CD14-positive monocyte (primary cell): Measurements from ENCODE around the gene SYTL1. TPM values are rescaled to one million over a fixed set of nuclear protein-coding genes. Genes with fewer than 3 reads are reported as not detected.

Experiments
- DNase-seq, 3 donors: peaks; one replicate each; pipeline ENCODE4 v3.0.0-alpha.2; 2011 to 2022
- H2AFZ ChIP-seq: 2 replicates; pipeline ENCODE4 v1.6.0; 2012; ENCODE audit warnings: mild to moderate bottlenecking, low read depth, low read length, inconsistent platforms; ENCODE audit not compliant: insufficient read depth, poor library complexity, severe bottlenecking
- H3K27ac ChIP-seq, 2 donors: 1 replicate in 1 of 2; 2 replicates in 1 of 2; pipeline ENCODE4 v1.5.1; 2012 to 2013; ENCODE audit warnings: low read length in 2 of 2, control low read depth in 1 of 2, inconsistent platforms in 1 of 2, low read depth in 1 of 2, mild to moderate bottlenecking in 1 of 2
- H3K27me3 ChIP-seq, 2 donors: one replicate each; pipeline versions ENCODE4 v1.6.0 to v1.6.1; 2011 to 2013; ENCODE audit warnings: low read length in 2 of 2; ENCODE audit not compliant: control insufficient read depth in 2 of 2, insufficient read depth in 2 of 2
- H3K36me3 ChIP-seq, 2 donors: replicated peaks in 1 of 2; 1 replicate in 1 of 2; 2 replicates in 1 of 2; pipeline versions ENCODE4 v1.5.1 to v1.6.1; 2012 to 2013; ENCODE audit warnings: low read length in 2 of 2, control low read depth in 1 of 2, inconsistent platforms in 1 of 2, mild to moderate bottlenecking in 1 of 2; ENCODE audit not compliant: insufficient read depth in 2 of 2, control insufficient read depth in 1 of 2
- H3K4me1 ChIP-seq, 2 donors: 1 replicate in 1 of 2; 2 replicates in 1 of 2; pipeline versions ENCODE4 v1.5.1 to v1.6.1; 2012 to 2013; ENCODE audit warnings: low read length in 2 of 2, control low read depth in 1 of 2, inconsistent platforms in 1 of 2, mild to moderate bottlenecking in 1 of 2, moderate library complexity in 1 of 2; ENCODE audit not compliant: insufficient read depth in 2 of 2, control insufficient read depth in 1 of 2
- H3K4me2 ChIP-seq: replicated peaks from 2 replicates; pipeline ENCODE3; 2012; ENCODE audit warnings: low read length, moderate library complexity, mild to moderate bottlenecking; ENCODE audit not compliant: poor library complexity, severe bottlenecking; ENCODE audit errors: extremely low read depth
- H3K4me3 ChIP-seq, 3 experiments: fragments of 200-600 bp in 1 of 3; sonication (generic) in 1 of 3; replicated peaks in 1 of 3; 1 replicate in 2 of 3; 2 replicates in 1 of 3; pipeline ENCODE4 v1.5.1; 2011 to 2013; ENCODE audit warnings: low read length in 3 of 3, mild to moderate bottlenecking in 3 of 3, control low read depth in 2 of 3, low read depth in 2 of 3, inconsistent platforms in 1 of 3, moderate library complexity in 1 of 3
- H3K79me2 ChIP-seq: 2 replicates; pipeline ENCODE4 v1.6.0; 2012; ENCODE audit warnings: mild to moderate bottlenecking, control low read depth, inconsistent platforms, low read length, moderate library complexity; ENCODE audit not compliant: insufficient read depth
- H3K9ac ChIP-seq: 2 replicates; pipeline ENCODE4 v1.6.0; 2017; ENCODE audit warnings: low read length, mild to moderate bottlenecking; ENCODE audit not compliant: insufficient read depth, poor library complexity, severe bottlenecking
- H3K9me3 ChIP-seq, 2 donors: replicated peaks in 1 of 2; 1 replicate in 1 of 2; 2 replicates in 1 of 2; pipeline versions ENCODE4 v1.5.1 to v1.6.1; 2012 to 2013; ENCODE audit warnings: low read length in 2 of 2, control low read depth in 1 of 2; ENCODE audit not compliant: control insufficient read depth in 1 of 2, insufficient read depth in 1 of 2
- H4K20me1 ChIP-seq: 2 replicates; pipeline ENCODE4 v1.6.0; 2012; ENCODE audit warnings: mild to moderate bottlenecking, low read length, control low read depth, moderate library complexity; ENCODE audit not compliant: insufficient read depth
- H3K27ac Mint-ChIP-seq, 7 donors: one replicate each; pipeline ENCODE4 v1.8.0; 2020; ENCODE audit warnings: mild to moderate bottlenecking in 7 of 7, mixed read lengths in 7 of 7, moderate library complexity in 6 of 7, inconsistent platforms in 2 of 7
- H3K27me3 Mint-ChIP-seq, 3 donors: one replicate each; pipeline ENCODE4 v1.8.0; 2021 to 2022; ENCODE audit warnings: low read depth in 3 of 3, mild to moderate bottlenecking in 3 of 3, mixed read lengths in 3 of 3, moderate library complexity in 3 of 3, inconsistent platforms in 1 of 3
- H3K36me3 Mint-ChIP-seq, 2 donors: one replicate each; pipeline ENCODE4 v1.8.0; 2020; ENCODE audit warnings: mixed read lengths in 2 of 2, inconsistent platforms in 1 of 2, mild to moderate bottlenecking in 1 of 2
- H3K4me1 Mint-ChIP-seq: one replicate; pipeline ENCODE4 v1.8.0; 2020; ENCODE audit warnings: mild to moderate bottlenecking, mixed read lengths
- H3K4me3 Mint-ChIP-seq, 2 donors: one replicate each; pipeline ENCODE4 v1.8.0; 2020; ENCODE audit warnings: mild to moderate bottlenecking in 2 of 2, mixed read lengths in 2 of 2, moderate library complexity in 1 of 2
- H3K9me3 Mint-ChIP-seq, 7 donors: one replicate each; pipeline ENCODE4 v1.8.0; 2020 to 2022; ENCODE audit warnings: mixed read lengths in 7 of 7, mild to moderate bottlenecking in 6 of 7, moderate library complexity in 6 of 7, inconsistent platforms in 2 of 7
- CTCF ChIP-seq: fragments of 200-600 bp; IDR thresholded peaks from one replicate; pipeline ENCODE4 v1.8.0; 2022; ENCODE audit warnings: antibody characterized with exemption, mild to moderate bottlenecking
- WGBS: methylation state at CpG from one replicate; pipeline ENCODE4 v1.1.5; 2013; ENCODE audit warnings: missing lambda C conversion rate; ENCODE audit not compliant: insufficient coverage; 5-methylcytosine and 5-hydroxymethylcytosine counted together
- intact Hi-C, 2 donors: fragments of 100-400 bp; cut with micrococcal nuclease; formaldehyde crosslinking; loops; one replicate each; pipeline versions ENCODE4 v1.15.0 to v1.15.1; 2023
- polyA minus RNA-seq: library from RNA; depleted of rRNA, polyadenylated mRNA; stranded (reverse); fragments of >200 nt; gene quantifications from 2 replicates; pipeline ENCODE4 v1.2.3, GENCODE V29; 2012
- polyA plus RNA-seq, 3 donors: library from polyadenylated mRNA; depleted of rRNA in 1 of 3; unstranded in 2 of 3; stranded (reverse) in 1 of 3; fragments of 300-500 nt in 2 of 3; fragments of >200 nt in 1 of 3; fragmentation: Illumina TruSeq in 2 of 3; gene quantifications; 1 replicate in 2 of 3; 2 replicates in 1 of 3; pipeline ENCODE4 v1.2.3, GENCODE V29; 2012 to 2021
- total RNA-seq, 12 experiments: library from RNA in 1 of 12; stranded (reverse) in 1 of 12; fragments of 120-200 nt in 1 of 12; gene quantifications; one replicate each; pipeline ENCODE4 v1.2.4 and lab custom pipeline; 2013 to 2026; ENCODE audit warnings: mixed read lengths in 6 of 12, inconsistent platforms in 1 of 12

SYTL1 gene, protein sequence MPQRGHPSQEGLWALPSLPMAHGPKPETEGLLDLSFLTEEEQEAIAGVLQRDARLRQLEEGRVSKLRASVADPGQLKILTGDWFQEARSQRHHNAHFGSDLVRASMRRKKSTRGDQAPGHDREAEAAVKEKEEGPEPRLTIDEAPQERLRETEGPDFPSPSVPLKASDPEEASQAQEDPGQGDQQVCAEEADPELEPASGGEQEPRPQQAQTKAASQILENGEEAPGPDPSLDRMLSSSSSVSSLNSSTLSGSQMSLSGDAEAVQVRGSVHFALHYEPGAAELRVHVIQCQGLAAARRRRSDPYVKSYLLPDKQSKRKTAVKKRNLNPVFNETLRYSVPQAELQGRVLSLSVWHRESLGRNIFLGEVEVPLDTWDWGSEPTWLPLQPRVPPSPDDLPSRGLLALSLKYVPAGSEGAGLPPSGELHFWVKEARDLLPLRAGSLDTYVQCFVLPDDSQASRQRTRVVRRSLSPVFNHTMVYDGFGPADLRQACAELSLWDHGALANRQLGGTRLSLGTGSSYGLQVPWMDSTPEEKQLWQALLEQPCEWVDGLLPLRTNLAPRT
- 53.4 TPM for total RNA-seq (2013)
- 10 to 100 TPM; 26.9 to 95.8 (median 44.6) TPM for polyA plus RNA-seq
- polyA minus RNA-seq = 22.6 and 31.3 TPM in 2 replicates
- total RNA-seq (lab: John Stamatoyannopoulos, UW) = 4.8 to 38.8 (median 31.0) reads per million in 11 experiments

DNA sequence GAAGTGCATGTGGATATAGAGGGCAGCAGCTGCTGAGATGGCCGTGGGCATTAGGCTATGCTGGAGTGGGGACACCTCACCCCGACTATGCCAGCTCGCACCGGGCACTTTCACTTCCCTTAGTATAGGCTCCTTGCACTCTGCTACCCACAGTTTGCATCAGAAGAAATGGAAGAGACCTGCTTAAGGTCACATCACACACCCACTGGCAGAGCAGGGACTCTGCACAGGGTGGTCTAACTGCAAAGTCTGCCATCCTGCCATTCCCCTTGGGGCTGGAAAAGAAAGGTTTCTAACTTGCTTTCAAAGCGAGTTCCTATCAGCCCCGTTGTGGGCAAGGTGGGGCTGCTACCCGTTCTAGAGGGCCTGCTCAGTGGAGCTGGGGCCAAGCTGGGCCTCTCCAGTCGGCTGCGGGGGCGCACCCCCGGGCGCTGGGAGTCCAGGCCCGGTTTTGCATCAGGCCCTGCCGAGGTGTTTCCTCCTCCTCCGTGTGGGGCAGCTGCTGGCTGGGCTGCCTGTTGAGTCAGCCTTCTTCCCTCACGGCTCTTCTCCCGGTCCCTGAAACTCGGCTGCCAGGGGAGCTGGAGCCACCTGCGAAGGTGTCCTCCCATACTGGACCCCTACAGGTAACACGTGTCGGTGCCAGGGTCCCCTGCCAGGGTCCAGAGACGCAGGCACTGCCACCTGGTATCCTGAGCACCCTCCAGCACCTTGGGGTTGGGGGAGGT, at the start of gene SYTL1:
SYTL1 (plus strand) TSS at position 498 of the 728 bp plus-strand sequence. CDS start 3,313 bp downstream, outside the sequence.
- H3K27me3 Mint-ChIP-seq = peaks cover 0 to 2% (median 0%) of the 10 kb centered on the region in 3 donors
- H3K36me3 Mint-ChIP-seq = peaks cover 26 to 28% of the 10 kb centered on the region in 2 donors
- peaks cover 44 to 55% of the 10 kb centered on the region in 2 donors for H3K4me1 ChIP-seq
- intact Hi-C loops = no loop called here
- peaks cover 6 to 19% of the 10 kb centered on the region in 2 donors for H3K36me3 ChIP-seq
- no peaks in the 10 kb centered on the region for H3K27me3 ChIP-seq
- peak within 1 kb of the TSS; percentile 66 to 93 (median 84) for H3K27ac Mint-ChIP-seq
- no peak for TF ChIP-seq CTCF
- H3K4me2 ChIP-seq = peak within 1 kb of the TSS; percentile 96
- H3K4me3 Mint-ChIP-seq = peak within 1 kb of the TSS; percentile 82 to 96
- peak; percentile 60 to 74 (median 66) for DNase-seq
- peak within 1 kb of the TSS; percentile 39 to 87 (median 52) for H3K4me3 ChIP-seq
- H4K20me1 ChIP-seq = no peaks in the 10 kb centered on the region
- WGBS = 0% methylated on average over 15 of the region's 22 CpGs
- no peaks in the 10 kb centered on the region for H3K9me3 Mint-ChIP-seq
- H3K9me3 ChIP-seq = no peaks in the 10 kb centered on the region
- H3K27ac ChIP-seq = peak within 1 kb of the TSS; percentile 80 to 89
- H3K9ac ChIP-seq = peak within 1 kb of the TSS; percentile 76
- peaks cover 53% of the 10 kb centered on the region for H3K4me1 Mint-ChIP-seq
- H2AFZ ChIP-seq = peak within 1 kb of the TSS; percentile 84
- peaks cover 35% of the 10 kb centered on the region for H3K79me2 ChIP-seq

DNA sequence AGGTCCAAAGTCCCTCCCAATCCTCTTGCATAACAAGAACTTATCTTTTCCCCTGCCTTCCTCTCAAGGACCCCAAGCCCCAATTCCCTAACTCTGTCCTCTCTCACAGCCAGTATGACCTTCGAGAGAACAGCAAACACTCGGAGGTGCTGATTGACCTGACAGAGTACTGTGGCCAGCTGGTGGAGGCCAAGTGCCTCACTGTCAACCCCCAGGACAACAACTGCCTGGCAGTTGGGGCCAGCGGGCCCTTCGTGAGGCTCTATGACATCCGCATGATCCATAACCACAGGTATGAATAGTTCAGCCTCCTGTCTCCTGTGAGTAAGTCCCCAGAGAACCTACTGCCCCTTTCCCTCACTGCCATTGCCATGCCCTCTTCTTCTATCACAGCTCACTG, 49.7 kb upstream of the SYTL1 start:
- intact Hi-C loops = loop anchor here in 1 of 2 donors (10.0 kb wide), 1 partner anchor 247 kb away; no protein-coding TSS in a partner anchor
- Mint-ChIP-seq H3K4me1 (no peaks in the 10 kb centered on the region), H3K27me3 (peaks cover 0 to 1% (median 0%) of the 10 kb centered on the region in 3 donors), H3K36me3 (peaks cover 66 to 87% of the 10 kb centered on the region in 2 donors), H3K27ac (peak overlapping the region in 1 of 7 donors; percentile 46), H3K4me3 (no peak overlapping the region), H3K9me3 (no peaks in the 10 kb centered on the region)
- no peak overlapping the region for H3K9ac ChIP-seq
- no peak for TF ChIP-seq CTCF
- 100% methylated on average over 5 of the region's 5 CpGs for WGBS
- no peak overlapping the region for H3K4me2 ChIP-seq
- H4K20me1 ChIP-seq = peaks cover 8% of the 10 kb centered on the region
- H3K4me1 ChIP-seq = no peaks in the 10 kb centered on the region
- no peaks in the 10 kb centered on the region for H3K9me3 ChIP-seq
- no peak overlapping the region for H2AFZ ChIP-seq
- H3K27ac ChIP-seq = no peak overlapping the region
- DNase-seq = no peak
- H3K27me3 ChIP-seq = no peaks in the 10 kb centered on the region
- H3K36me3 ChIP-seq = peaks cover 57 to 77% of the 10 kb centered on the region in 2 donors
- no peak overlapping the region for H3K4me3 ChIP-seq
- no peaks in the 10 kb centered on the region for H3K79me2 ChIP-seq
